Cardiac muscle cell (in vitro differentiated cells and primary cell): ENCODE measurements around the gene ROR2. TPM values are rescaled to one million over a fixed set of nuclear protein-coding genes. Genes with fewer than 3 reads are reported as not detected.

Source experiments
- DNase-seq, 2 donors: peaks; one replicate each; pipeline versions ENCODE4 v3.0.0 to v3.0.0-alpha.2; 2010 to 2017; ENCODE audit warnings: low read depth in 1 of 2, low spot score in 1 of 2
- H3K27ac ChIP-seq: fragments of 200-600 bp; sonication (generic); 2 replicates; pipeline ENCODE4 v1.5.1; 2016
- H3K27me3 ChIP-seq: fragments of 200-600 bp; sonication (generic); 2 replicates; pipeline ENCODE4 v1.6.0; 2016; ENCODE audit warnings: control low read depth
- H3K36me3 ChIP-seq: fragments of 200-600 bp; sonication (generic); 2 replicates; pipeline ENCODE4 v1.5.1; 2016; ENCODE audit warnings: control low read depth
- H3K4me1 ChIP-seq: fragments of 200-600 bp; sonication (generic); 2 replicates; pipeline ENCODE4 v1.8.1; 2017; ENCODE audit warnings: low read depth, mild to moderate bottlenecking, mixed run types
- H3K4me3 ChIP-seq: fragments of 200-600 bp; sonication (generic); 2 replicates; pipeline ENCODE4 v1.5.1; 2016; ENCODE audit warnings: mild to moderate bottlenecking
- H3K9me3 ChIP-seq: fragments of 200-600 bp; sonication (generic); 2 replicates; pipeline ENCODE4 v1.5.1; 2017; ENCODE audit warnings: low read depth, mild to moderate bottlenecking, control low read depth
- polyA plus RNA-seq: library from polyadenylated mRNA; unstranded; fragments of >200 nt; fragmentation: Nextera tagmentation; extraction: Ambion mirVana; gene quantifications from 2 replicates; pipeline ENCODE4 v1.2.1, GENCODE V29; 2016
- total RNA-seq: library from RNA; depleted of rRNA; stranded (reverse); fragments of >200 nt; gene quantifications from 2 replicates; pipeline ENCODE4 v1.2.3, GENCODE V29; 2016
- TF ChIP-seq, protein P1 (sequence below): IDR thresholded peaks from 2 replicates; pipeline ENCODE4 v1.5.1; 2012; ENCODE audit warnings: low read depth, mild to moderate bottlenecking, low read length

The ROR2 gene
- total and polyA plus RNA-seq, 2 experiments from 2014 or later, result 21.5 to 38.6 TPM

DNA sequence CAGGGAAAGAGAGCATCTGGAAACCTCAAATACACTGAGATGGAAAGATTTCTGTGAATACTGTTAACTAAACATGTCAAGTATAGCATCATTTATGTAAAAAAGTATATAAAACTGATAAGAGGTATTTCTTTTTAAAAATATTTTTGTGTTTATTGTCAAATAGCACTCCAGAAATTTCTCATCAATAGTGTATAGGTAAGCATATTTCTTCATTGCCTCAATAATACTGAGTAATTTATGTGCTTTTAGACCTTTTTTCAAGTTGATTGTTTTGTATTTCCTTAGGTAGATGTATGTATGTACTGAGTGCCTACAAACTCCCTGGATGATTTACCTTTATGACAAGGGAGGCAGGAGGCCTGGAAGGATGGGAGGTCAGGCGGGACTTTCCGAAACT lies 196.3 kb downstream of the ROR2 start:
- Histone ChIP-seq H3K9me3 (no peaks in the 10 kb centered on the region), H3K36me3 (peaks cover 4% of the 10 kb centered on the region), H3K27me3 (no peaks in the 10 kb centered on the region), H3K4me1 (peaks cover 2% of the 10 kb centered on the region), H3K27ac (no peak overlapping the region), H3K4me3 (no peak overlapping the region)
- no peak for DNase-seq
- TF ChIP-seq, protein P1, sequence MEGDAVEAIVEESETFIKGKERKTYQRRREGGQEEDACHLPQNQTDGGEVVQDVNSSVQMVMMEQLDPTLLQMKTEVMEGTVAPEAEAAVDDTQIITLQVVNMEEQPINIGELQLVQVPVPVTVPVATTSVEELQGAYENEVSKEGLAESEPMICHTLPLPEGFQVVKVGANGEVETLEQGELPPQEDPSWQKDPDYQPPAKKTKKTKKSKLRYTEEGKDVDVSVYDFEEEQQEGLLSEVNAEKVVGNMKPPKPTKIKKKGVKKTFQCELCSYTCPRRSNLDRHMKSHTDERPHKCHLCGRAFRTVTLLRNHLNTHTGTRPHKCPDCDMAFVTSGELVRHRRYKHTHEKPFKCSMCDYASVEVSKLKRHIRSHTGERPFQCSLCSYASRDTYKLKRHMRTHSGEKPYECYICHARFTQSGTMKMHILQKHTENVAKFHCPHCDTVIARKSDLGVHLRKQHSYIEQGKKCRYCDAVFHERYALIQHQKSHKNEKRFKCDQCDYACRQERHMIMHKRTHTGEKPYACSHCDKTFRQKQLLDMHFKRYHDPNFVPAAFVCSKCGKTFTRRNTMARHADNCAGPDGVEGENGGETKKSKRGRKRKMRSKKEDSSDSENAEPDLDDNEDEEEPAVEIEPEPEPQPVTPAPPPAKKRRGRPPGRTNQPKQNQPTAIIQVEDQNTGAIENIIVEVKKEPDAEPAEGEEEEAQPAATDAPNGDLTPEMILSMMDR, result no peak

DNA sequence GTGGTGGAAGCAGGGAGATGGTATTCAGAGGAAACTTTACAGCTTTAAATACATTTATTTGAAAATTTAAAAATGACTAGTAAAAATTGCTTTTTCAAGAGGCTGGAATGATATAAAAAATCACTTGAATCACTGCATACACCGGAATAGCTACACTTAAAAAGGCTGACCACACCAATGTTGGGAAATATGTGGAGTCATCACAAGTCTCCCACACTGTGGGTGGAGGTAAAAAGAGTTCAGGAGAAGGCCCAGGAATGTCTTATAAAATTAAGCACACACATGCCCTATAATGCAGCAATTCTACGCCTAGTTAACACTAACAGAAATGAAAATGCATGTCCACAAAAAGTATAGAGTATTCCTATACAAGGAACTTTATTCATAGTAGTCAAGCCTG lies 198.1 kb downstream of the ROR2 start:
- DNase-seq, result peak in 1 of 2 donors; percentile 86
- H3K4me1 ChIP-seq, result no peaks in the 10 kb centered on the region
- no peak overlapping the region for H3K27ac ChIP-seq

DNA sequence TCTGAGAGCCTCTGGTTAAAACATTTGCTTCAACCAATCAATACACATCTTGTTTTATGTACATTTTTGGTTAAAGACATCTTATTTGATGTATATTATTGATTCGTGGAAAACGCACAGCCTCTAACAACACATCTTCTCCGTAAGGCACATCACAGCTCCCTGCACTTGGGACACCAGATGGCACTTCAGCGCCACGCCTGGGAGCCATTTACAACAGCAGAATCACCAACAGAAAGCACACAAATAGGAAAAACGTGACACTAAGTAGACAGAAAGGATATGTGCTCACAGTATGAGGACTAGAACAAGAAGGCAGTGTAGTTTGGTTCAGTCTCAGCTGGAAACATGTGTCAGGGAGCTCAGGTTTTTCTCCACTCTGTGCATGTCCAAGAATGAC lies 199.7 kb downstream of the ROR2 start:
- DNase-seq, result no peak
- no peak overlapping the region for H3K4me3 ChIP-seq
- no peaks in the 10 kb centered on the region for H3K27me3 ChIP-seq
- H3K9me3 ChIP-seq, result no peaks in the 10 kb centered on the region
- H3K4me1 ChIP-seq, result no peaks in the 10 kb centered on the region
- no peak overlapping the region for H3K27ac ChIP-seq
- TF ChIP-seq, protein P1, result no peak
- H3K36me3 ChIP-seq, result peaks cover under 1% of the 10 kb centered on the region

More for the DNA sequence above, 198.1 kb downstream of the ROR2 start:
- Histone ChIP-seq H3K27me3 (no peaks in the 10 kb centered on the region), H3K4me3 (no peak overlapping the region), H3K9me3 (no peaks in the 10 kb centered on the region), H3K36me3 (peaks cover 4% of the 10 kb centered on the region)
- TF ChIP-seq, protein P1, result no peak

GRCh38 chr9:91746904-91747303 lies 203.1 kb downstream of the ROR2 start:
- TF ChIP-seq, protein P1, result no peak
- H3K4me1 ChIP-seq, result no peaks in the 10 kb centered on the region
- no peak overlapping the region for H3K4me3 ChIP-seq
- peak in 1 of 2 donors; percentile 78 for DNase-seq
- no peaks in the 10 kb centered on the region for H3K9me3 ChIP-seq
- no peaks in the 10 kb centered on the region for H3K36me3 ChIP-seq
- H3K27me3 ChIP-seq, result no peaks in the 10 kb centered on the region
- no peak overlapping the region for H3K27ac ChIP-seq

DNA sequence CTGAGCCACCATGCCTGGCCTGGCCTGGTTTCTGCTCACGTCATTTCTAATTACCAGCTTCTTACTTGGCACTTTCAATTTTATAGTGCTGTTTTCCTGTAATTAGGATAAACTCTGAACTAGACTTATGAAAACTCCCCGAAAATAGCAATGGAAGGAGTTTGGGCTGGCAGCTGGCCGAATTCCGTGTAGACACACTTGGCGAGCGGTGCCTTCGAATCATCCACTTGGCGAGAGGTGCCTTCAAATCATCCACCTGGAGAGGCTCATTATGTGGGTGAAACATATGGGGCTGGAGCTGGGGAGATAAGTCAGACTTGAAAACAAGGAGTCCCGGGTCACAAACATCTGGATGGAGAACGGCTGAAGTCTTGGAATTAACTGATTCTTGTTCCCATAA lies 203.7 kb downstream of the ROR2 start:
- Histone ChIP-seq H3K27ac (no peak overlapping the region), H3K36me3 (no peaks in the 10 kb centered on the region), H3K27me3 (no peaks in the 10 kb centered on the region), H3K9me3 (no peaks in the 10 kb centered on the region), H3K4me3 (no peak overlapping the region), H3K4me1 (no peaks in the 10 kb centered on the region)
- DNase-seq, result no peak
- TF ChIP-seq, protein P1, result no peak

DNA sequence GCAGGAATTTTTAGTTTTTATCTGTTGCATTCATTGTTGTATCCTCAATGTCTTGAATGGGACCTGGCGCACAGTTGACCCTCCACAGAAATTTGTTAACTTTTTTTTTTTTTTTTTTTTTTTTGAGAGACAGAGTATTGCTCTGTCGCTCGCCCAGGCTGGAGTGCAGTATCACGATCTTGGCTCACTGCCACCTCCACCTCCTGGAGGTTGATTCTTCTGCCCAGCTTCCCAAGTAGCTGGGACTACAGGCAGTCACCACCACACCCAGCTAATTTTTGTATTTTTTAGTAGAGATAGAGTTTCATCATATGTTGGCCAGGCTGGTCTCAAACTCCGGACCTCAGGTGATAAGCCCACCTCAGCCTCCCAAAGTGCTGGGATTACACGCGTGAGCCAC lies 205.9 kb downstream of the ROR2 start:
- H3K36me3 ChIP-seq, result no peaks in the 10 kb centered on the region
- no peaks in the 10 kb centered on the region for H3K27me3 ChIP-seq
- H3K27ac ChIP-seq, result no peak overlapping the region
- no peaks in the 10 kb centered on the region for H3K4me1 ChIP-seq
- no peaks in the 10 kb centered on the region for H3K9me3 ChIP-seq
- H3K4me3 ChIP-seq, result no peak overlapping the region
- no peak for DNase-seq
- TF ChIP-seq, protein P1, result no peak
